H4 (cell line): ENCODE data around the gene RICTOR. TPM values are rescaled to one million over a fixed set of nuclear protein-coding genes. Genes with fewer than 3 reads are reported as not detected.

Source experiments
- DNase-seq: peaks from one replicate; pipeline ENCODE4 v3.0.0-alpha.2; 2015; ENCODE audit warnings: low spot score
- total RNA-seq: library from RNA; depleted of rRNA; stranded (reverse); fragments of >200 nt; shearing (Covaris generic); gene quantifications from 2 replicates; pipeline ENCODE4 v1.2.3, GENCODE V29; 2014

RICTOR gene
- total RNA-seq, 1 experiment from 2014 or later: 12.2 TPM

- no peak for DNase-seq
These were observed 141.3 kb downstream of the RICTOR start for GRCh38 chr5:38932854-38933408.

- DNase-seq: no peak
These were observed 142.5 kb downstream of the RICTOR start for GRCh38 chr5:38931731-38932130.

- DNase-seq: no peak
These were observed 144.4 kb downstream of the RICTOR start for GRCh38 chr5:38929838-38930237.

- DNase-seq: no peak
These were observed 146.7 kb downstream of the RICTOR start for GRCh38 chr5:38927470-38927869.

- DNase-seq: no peak
These were observed 148.1 kb downstream of the RICTOR start for GRCh38 chr5:38926121-38926520.

GRCh38 chr5:38925154-38925925 is 148.9 kb downstream of the RICTOR start:
- DNase-seq: no peak

- no peak for DNase-seq
These were observed 150.3 kb downstream of the RICTOR start for GRCh38 chr5:38923661-38924451.

GRCh38 chr5:38922199-38922598 is 152.0 kb downstream of the RICTOR start:
- peak; percentile 51 for DNase-seq

GRCh38 chr5:38921174-38921573 is 153.0 kb downstream of the RICTOR start:
- no peak for DNase-seq

- DNase-seq: no peak
These were observed 157.4 kb downstream of the RICTOR start for GRCh38 chr5:38916802-38917201.

- no peak for DNase-seq
These were observed 160.5 kb downstream of the RICTOR start for GRCh38 chr5:38913714-38914113.

GRCh38 chr5:38911933-38912332 is 162.3 kb downstream of the RICTOR start:
- DNase-seq: no peak

- no peak for DNase-seq
These were observed 167.7 kb downstream of the RICTOR start for GRCh38 chr5:38906503-38906902.

- DNase-seq: no peak
These were observed 168.7 kb downstream of the RICTOR start for GRCh38 chr5:38905516-38905915.

- no peak for DNase-seq
These were observed 174.3 kb downstream of the RICTOR start for GRCh38 chr5:38899936-38900335.

- no peak for DNase-seq
These were observed 177.4 kb downstream of the RICTOR start for GRCh38 chr5:38896760-38897159.

GRCh38 chr5:38892363-38892762 is 181.8 kb downstream of the RICTOR start:
- no peak for DNase-seq

- DNase-seq: no peak
These were observed 182.6 kb downstream of the RICTOR start for GRCh38 chr5:38891563-38891962.

GRCh38 chr5:38889424-38889823 is 184.8 kb downstream of the RICTOR start:
- DNase-seq: no peak

- DNase-seq: no peak
These were observed 186.2 kb downstream of the RICTOR start for GRCh38 chr5:38888041-38888440.
